Left ventricle myocardium inferior (tissue), 1 donor: ENCODE measurements around the gene BCAS3. TPM values are rescaled to one million over a fixed set of nuclear protein-coding genes. Genes with fewer than 3 reads are reported as not detected.
A peak's percentile ranks its signal among the peaks of the same experiment; 100 is the strongest.

Experiments
- DNase-seq: peaks from one replicate; pipeline ENCODE4 v3.0.0-alpha.2; 2020
- H3K27ac ChIP-seq: fragments of 200-600 bp; replicated peaks from 2 replicates; pipeline ENCODE4 v1.8.0; 2021
- H3K27me3 ChIP-seq: fragments of 200-600 bp; 2 replicates; pipeline ENCODE4 v1.8.0; 2021; ENCODE audit warnings: low read depth
- H3K36me3 ChIP-seq: fragments of 200-600 bp; 2 replicates; pipeline ENCODE4 v1.8.0; 2021
- H3K4me1 ChIP-seq: fragments of 200-600 bp; 2 replicates; pipeline ENCODE4 v1.8.0; 2021
- H3K4me3 ChIP-seq: fragments of 200-600 bp; 2 replicates; pipeline ENCODE4 v1.8.0; 2021; ENCODE audit warnings: mild to moderate bottlenecking, moderate library complexity
- H3K9me3 ChIP-seq: fragments of 200-600 bp; replicated peaks from 2 replicates; pipeline ENCODE4 v1.8.0; 2021
- intact Hi-C: fragments of 100-400 bp; cut with micrococcal nuclease; formaldehyde crosslinking; loops from one replicate; pipeline ENCODE4 v1.11.0; 2022
- total RNA-seq: library from RNA; stranded (reverse); fragmentation: NEBNext Ultra II Directional; extraction: Animal tissue kit (Norgen Biotek cat#: 25700); gene quantifications from one replicate; pipeline ENCODE4 v1.2.1, GENCODE V29; 2021
- TF ChIP-seq, protein P1 (sequence below): fragments of 200-600 bp; IDR thresholded peaks from 2 replicates; pipeline ENCODE4 v1.8.0; 2021; ENCODE audit warnings: antibody characterized with exemption, mild to moderate bottlenecking, borderline replicate concordance
- donor health status: DM: no; HTN: yes; CAD: no; lungs with severe emphysema.

BCAS3 gene
- total RNA-seq, 1 donor from 2014 or later = 16.5 TPM

DNA sequence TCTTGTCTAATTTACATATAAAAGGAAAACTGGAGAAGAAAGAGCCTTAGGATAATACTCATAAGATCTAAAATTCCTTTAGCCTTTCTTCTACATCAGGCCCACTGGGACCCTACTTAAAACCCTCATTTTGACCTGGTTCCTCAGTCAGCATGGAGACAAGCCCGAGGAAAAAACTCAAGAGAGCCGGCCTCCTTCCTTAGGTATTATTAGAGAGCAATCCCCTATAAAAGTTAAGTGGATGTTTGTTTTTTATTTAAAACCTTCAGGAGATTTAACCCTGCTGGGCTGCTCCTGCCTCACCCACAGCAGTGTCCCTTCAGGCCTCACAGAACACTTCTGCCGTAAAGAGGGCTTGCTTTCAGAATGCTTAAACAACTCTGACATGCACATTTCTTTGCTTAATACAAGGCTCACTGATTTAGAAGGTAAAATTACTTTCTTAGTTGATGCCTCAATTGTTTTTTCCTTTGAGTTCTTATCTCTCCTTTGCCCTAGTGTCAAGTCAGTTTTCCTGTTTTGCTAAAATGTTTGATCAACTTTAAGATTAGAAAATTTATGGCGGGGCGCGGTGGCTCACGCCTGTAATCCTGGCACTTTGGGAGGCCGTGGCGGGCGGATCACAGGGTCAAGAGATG lies 576.4 kb downstream of the BCAS3 start:
- peak overlapping the region; percentile 78 for H3K27ac ChIP-seq
- H3K27me3 ChIP-seq = no peaks in the 10 kb centered on the region
- intact Hi-C loops = no loop called here
- no peaks in the 10 kb centered on the region for H3K36me3 ChIP-seq
- no peak overlapping the region for H3K4me3 ChIP-seq
- peaks cover 44% of the 10 kb centered on the region for H3K4me1 ChIP-seq
- no peak for DNase-seq
- TF ChIP-seq, protein P1, sequence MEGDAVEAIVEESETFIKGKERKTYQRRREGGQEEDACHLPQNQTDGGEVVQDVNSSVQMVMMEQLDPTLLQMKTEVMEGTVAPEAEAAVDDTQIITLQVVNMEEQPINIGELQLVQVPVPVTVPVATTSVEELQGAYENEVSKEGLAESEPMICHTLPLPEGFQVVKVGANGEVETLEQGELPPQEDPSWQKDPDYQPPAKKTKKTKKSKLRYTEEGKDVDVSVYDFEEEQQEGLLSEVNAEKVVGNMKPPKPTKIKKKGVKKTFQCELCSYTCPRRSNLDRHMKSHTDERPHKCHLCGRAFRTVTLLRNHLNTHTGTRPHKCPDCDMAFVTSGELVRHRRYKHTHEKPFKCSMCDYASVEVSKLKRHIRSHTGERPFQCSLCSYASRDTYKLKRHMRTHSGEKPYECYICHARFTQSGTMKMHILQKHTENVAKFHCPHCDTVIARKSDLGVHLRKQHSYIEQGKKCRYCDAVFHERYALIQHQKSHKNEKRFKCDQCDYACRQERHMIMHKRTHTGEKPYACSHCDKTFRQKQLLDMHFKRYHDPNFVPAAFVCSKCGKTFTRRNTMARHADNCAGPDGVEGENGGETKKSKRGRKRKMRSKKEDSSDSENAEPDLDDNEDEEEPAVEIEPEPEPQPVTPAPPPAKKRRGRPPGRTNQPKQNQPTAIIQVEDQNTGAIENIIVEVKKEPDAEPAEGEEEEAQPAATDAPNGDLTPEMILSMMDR = no peak
- H3K9me3 ChIP-seq = no peaks in the 10 kb centered on the region

DNA sequence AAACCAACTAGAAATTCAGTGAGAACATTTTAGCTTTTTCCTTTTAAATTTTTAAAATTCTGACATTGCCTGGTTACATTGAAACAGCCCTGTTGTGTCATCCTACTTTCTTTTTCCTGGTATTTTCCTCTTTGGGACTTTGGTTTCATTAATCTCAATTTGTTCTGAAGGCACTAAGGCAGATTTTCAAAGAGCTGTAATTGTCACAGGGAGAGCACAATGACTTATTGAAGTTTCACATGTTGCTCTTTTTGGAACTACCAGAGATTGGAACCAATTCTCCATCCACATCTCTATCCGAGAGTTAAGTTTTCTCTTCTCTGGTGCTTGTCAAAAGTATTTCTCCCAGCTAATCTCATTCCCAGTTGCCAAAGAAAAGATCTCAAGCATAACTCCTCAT lies 577.3 kb downstream of the BCAS3 start:
- Histone ChIP-seq H3K27me3 (no peaks in the 10 kb centered on the region), H3K9me3 (no peaks in the 10 kb centered on the region), H3K36me3 (no peaks in the 10 kb centered on the region), H3K4me1 (peaks cover 47% of the 10 kb centered on the region), H3K4me3 (no peak overlapping the region), H3K27ac (peak overlapping the region; percentile 78)
- intact Hi-C loops = no loop called here
- no peak for DNase-seq
- TF ChIP-seq, protein P1 = no peak

DNA sequence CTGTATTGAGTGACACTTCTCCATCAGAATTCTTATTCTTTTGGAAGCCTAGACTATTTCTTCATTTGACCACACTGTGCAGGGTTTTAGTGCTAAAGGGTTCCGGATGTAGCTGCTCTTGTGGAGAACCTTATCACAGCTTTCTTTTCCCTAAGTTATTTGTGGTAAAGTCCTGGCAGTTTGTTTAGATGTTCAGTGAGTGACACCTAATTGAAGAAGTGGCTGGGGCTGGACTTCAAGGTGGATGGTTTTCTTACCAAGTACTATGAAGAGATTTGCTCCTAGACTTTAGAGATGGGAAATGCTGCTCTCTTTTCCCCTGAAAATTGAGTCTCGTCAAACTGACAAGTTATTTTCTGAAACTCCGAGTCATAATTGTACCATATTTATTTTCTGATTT lies 578.0 kb downstream of the BCAS3 start:
- TF ChIP-seq, protein P1 = no peak
- Histone ChIP-seq H3K4me1 (peaks cover 49% of the 10 kb centered on the region), H3K27me3 (no peaks in the 10 kb centered on the region), H3K27ac (peak overlapping the region; percentile 78), H3K4me3 (no peak overlapping the region), H3K9me3 (no peaks in the 10 kb centered on the region), H3K36me3 (no peaks in the 10 kb centered on the region)
- intact Hi-C loops = no loop called here
- no peak for DNase-seq

DNA sequence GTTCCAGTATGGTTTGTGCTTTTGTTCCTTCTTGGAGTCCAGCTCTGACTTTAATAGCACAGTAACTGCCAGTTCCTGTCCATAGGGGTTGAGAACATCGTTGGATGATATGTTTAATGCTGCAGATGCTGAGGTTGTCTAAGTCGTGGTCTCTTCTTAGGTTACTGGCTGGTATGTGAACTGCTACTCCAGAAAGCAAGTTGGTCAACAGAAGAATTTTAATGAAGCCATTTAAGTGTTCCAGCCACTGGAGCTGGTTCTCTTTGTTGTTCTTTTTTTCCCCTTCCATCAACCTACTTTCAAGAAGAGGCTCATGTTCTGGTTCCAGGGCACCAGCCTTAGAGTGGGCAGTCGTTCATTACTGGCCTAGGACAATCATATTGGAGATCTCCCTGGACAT lies 581.7 kb downstream of the BCAS3 start:
- Histone ChIP-seq H3K9me3 (no peaks in the 10 kb centered on the region), H3K4me3 (no peak overlapping the region), H3K36me3 (no peaks in the 10 kb centered on the region), H3K4me1 (peaks cover 30% of the 10 kb centered on the region), H3K27ac (peak overlapping the region; percentile 78), H3K27me3 (no peaks in the 10 kb centered on the region)
- intact Hi-C loops = no loop called here
- no peak for DNase-seq
- TF ChIP-seq, protein P1 = no peak

DNA sequence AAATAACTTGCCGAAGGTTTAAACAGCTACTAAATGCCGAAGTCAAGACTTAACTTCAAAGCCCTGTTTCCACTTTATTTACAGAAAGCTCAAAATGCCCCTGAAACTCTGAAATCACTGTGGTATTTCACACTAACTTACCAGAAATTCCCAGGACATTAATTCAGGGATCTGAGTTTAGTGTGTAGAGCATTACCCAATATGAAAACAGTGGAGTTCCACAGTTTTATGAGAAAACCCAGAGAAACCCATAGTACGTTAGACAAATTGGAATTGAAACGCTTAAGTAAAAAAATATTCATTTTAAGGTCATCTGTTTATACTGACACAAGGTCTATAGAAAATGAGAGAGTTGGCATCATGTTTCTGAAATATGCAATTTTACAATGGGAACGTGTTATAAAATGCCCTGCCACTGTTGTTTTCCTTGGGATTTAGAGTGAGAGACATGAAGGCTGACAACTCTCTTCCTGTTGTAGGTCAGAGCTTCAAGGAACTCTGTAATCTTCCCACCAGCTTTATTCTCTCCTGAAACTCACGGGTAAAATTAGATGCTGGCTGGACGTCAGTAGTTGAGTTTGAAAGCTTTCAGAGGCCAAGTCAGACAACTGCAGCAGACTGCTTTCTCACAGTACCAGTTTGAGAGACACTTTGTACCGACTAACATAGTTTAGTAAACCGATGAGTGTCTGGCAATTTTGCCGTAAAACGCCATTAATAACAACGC lies 582.6 kb downstream of the BCAS3 start:
- Histone ChIP-seq H3K27ac (peak overlapping the region; percentile 78), H3K9me3 (no peaks in the 10 kb centered on the region), H3K27me3 (no peaks in the 10 kb centered on the region), H3K4me3 (no peak overlapping the region), H3K4me1 (peaks cover 28% of the 10 kb centered on the region), H3K36me3 (no peaks in the 10 kb centered on the region)
- intact Hi-C loops = no loop called here
- DNase-seq = no peak
- TF ChIP-seq, protein P1 = no peak
